H1 (cell line): ENCODE measurements around the gene ABCG1. TPM values are rescaled to one million over a fixed set of nuclear protein-coding genes. Genes with fewer than 3 reads are reported as not detected.

Experiments used
- CTCF ChIA-PET: fragments of 300-600 bp; sonication (Branson Sonifier 250); formaldehyde crosslinking; loops from one replicate; lab custom pipeline; 2021; ENCODE audit not compliant: partially characterized antibody; lab: Charles Lee
- POLR2A ChIA-PET: fragments of 300-600 bp; sonication (Branson Sonifier 250); formaldehyde crosslinking; loops from one replicate; lab custom pipeline; 2021; ENCODE audit warnings: inconsistent platforms; ENCODE audit not compliant: partially characterized antibody; lab: Charles Lee
- DNase-seq, 2 experiments: peaks; one replicate each; pipeline versions ENCODE4 v3.0.0 to v3.0.0-alpha.2; 2010 to 2022; ENCODE audit warnings: low spot score in 2 of 2, low read depth in 1 of 2, mixed read lengths in 1 of 2
- FAIRE-seq: peaks from 2 replicates; lab custom pipeline; 2011; peaks lifted over from hg19 to GRCh38; lab: Jason Lieb, UNC
- H2AFZ ChIP-seq: 2 replicates; pipeline ENCODE4 v1.8.1; 2012; ENCODE audit warnings: low read length, inconsistent platforms
- H2AK5ac ChIP-seq: 2 replicates; pipeline ENCODE4 v1.6.1; 2013; ENCODE audit warnings: low read depth, low read length
- H2BK120ac ChIP-seq: replicated peaks from 2 replicates; pipeline ENCODE3; 2013; ENCODE audit warnings: low read depth, low read length, inconsistent platforms
- H2BK12ac ChIP-seq: 2 replicates; pipeline ENCODE4 v1.6.1; 2013; ENCODE audit warnings: low read depth, low read length
- H2BK15ac ChIP-seq: 2 replicates; pipeline ENCODE4 v1.6.1; 2013; ENCODE audit warnings: low read length
- H2BK20ac ChIP-seq: 2 replicates; pipeline ENCODE4 v1.6.1; 2013; ENCODE audit warnings: low read length
- H2BK5ac ChIP-seq: 2 replicates; pipeline ENCODE4 v1.6.1; 2013; ENCODE audit warnings: low read depth, low read length
- H3K14ac ChIP-seq: 2 replicates; pipeline ENCODE4 v1.6.1; 2013; ENCODE audit warnings: inconsistent platforms; ENCODE audit not compliant: insufficient read length
- H3K18ac ChIP-seq: 2 replicates; pipeline ENCODE4 v1.6.1; 2013; ENCODE audit warnings: low read length; ENCODE audit errors: extremely low read depth
- H3K23ac ChIP-seq: 2 replicates; pipeline ENCODE4 v1.6.1; 2013; ENCODE audit warnings: inconsistent platforms; ENCODE audit not compliant: insufficient read length
- H3K23me2 ChIP-seq: 2 replicates; pipeline ENCODE4 v1.6.1; 2013; ENCODE audit warnings: low read depth, low read length
- H3K27ac ChIP-seq: 2 replicates; pipeline ENCODE4 v1.6.1; 2011; ENCODE audit warnings: low read depth, low read length, inconsistent platforms
- H3K27me3 ChIP-seq, 4 experiments: replicated peaks in 1 of 4; 1 replicate in 1 of 4; 2 replicates in 3 of 4; pipeline versions ENCODE4 v1.6.1 to v1.8.1; 2011 to 2013; ENCODE audit warnings: low read length in 3 of 4, mild to moderate bottlenecking in 3 of 4, inconsistent platforms in 2 of 4, mixed read lengths in 2 of 4, moderate library complexity in 1 of 4; ENCODE audit not compliant: control insufficient read depth in 3 of 4, insufficient read depth in 3 of 4; ENCODE audit errors: extremely low read depth in 1 of 4
- H3K36me3 ChIP-seq, 4 experiments: 2 replicates each; pipeline versions ENCODE4 v1.6.1 to v1.8.1; 2011 to 2013; ENCODE audit warnings: mild to moderate bottlenecking in 4 of 4, low read length in 3 of 4, moderate library complexity in 2 of 4, control low read depth in 1 of 4, inconsistent platforms in 1 of 4; ENCODE audit not compliant: insufficient read depth in 4 of 4, control insufficient read depth in 2 of 4
- H3K4ac ChIP-seq: replicated peaks from 2 replicates; pipeline ENCODE3; 2013; ENCODE audit warnings: low read length, low read depth, mixed read lengths, inconsistent platforms; ENCODE audit not compliant: insufficient read length
- H3K4me1 ChIP-seq, 4 experiments: replicated peaks in 1 of 4; 1 replicate in 1 of 4; 2 replicates in 3 of 4; pipeline versions ENCODE4 v1.6.1 to v1.8.1; 2011 to 2013; ENCODE audit warnings: low read length in 3 of 4, inconsistent platforms in 2 of 4, mixed read lengths in 1 of 4; ENCODE audit not compliant: insufficient read depth in 4 of 4, control insufficient read depth in 3 of 4
- H3K4me2 ChIP-seq, 2 experiments: 2 replicates each; pipeline versions ENCODE4 v1.6.1 to v1.8.1; 2011 to 2013; ENCODE audit warnings: low read depth in 2 of 2, low read length in 2 of 2, control low read depth in 1 of 2, inconsistent platforms in 1 of 2, mild to moderate bottlenecking in 1 of 2; ENCODE audit not compliant: insufficient read depth in 1 of 2
- H3K4me3 ChIP-seq, 4 experiments: fragments of 200-600, 300-600 bp in 1 of 4; sonication (generic), shearing (Covaris generic), sonication (Bioruptor Twin) in 1 of 4; 2 replicates each; pipeline versions ENCODE4 v1.5.1 to v1.8.1; 2011 to 2016; ENCODE audit warnings: low read length in 4 of 4, low read depth in 3 of 4, control low read depth in 2 of 4, inconsistent platforms in 2 of 4, mild to moderate bottlenecking in 2 of 4, mixed read lengths in 1 of 4, moderate library complexity in 1 of 4; ENCODE audit not compliant: insufficient read depth in 2 of 4; ENCODE audit errors: extremely low read depth in 1 of 4
- H3K56ac ChIP-seq: replicated peaks from 2 replicates; pipeline ENCODE3; 2013; ENCODE audit warnings: low read depth, mild to moderate bottlenecking, mixed read lengths, low read length, inconsistent platforms; ENCODE audit not compliant: insufficient read length
- H3K79me1 ChIP-seq: 2 replicates; pipeline ENCODE4 v1.6.1; 2013; ENCODE audit warnings: low read depth, low read length, control low read depth
- H3K79me2 ChIP-seq, 2 experiments: 2 replicates each; pipeline versions ENCODE4 v1.6.1 to v1.8.1; 2012 to 2013; ENCODE audit warnings: low read length in 2 of 2, mild to moderate bottlenecking in 2 of 2, inconsistent platforms in 1 of 2; ENCODE audit not compliant: insufficient read depth in 2 of 2, control insufficient read depth in 1 of 2
- H3K9ac ChIP-seq, 4 experiments: replicated peaks in 1 of 4; 1 replicate in 1 of 4; 2 replicates in 3 of 4; pipeline versions ENCODE4 v1.6.1 to v1.8.1; 2011 to 2013; ENCODE audit warnings: low read depth in 3 of 4, low read length in 3 of 4, control low read depth in 2 of 4, mild to moderate bottlenecking in 2 of 4, moderate library complexity in 2 of 4, inconsistent platforms in 1 of 4; ENCODE audit errors: extremely low read depth in 1 of 4
- H3K9me3 ChIP-seq, 2 experiments: 2 replicates each; pipeline versions ENCODE4 v1.6.1 to v1.8.1; 2012 to 2013; ENCODE audit warnings: mild to moderate bottlenecking in 2 of 2, moderate library complexity in 2 of 2, control low read depth in 1 of 2, inconsistent platforms in 1 of 2, low read depth in 1 of 2, low read length in 1 of 2, mixed read lengths in 1 of 2; ENCODE audit not compliant: insufficient read depth in 2 of 2
- H4K20me1 ChIP-seq, 2 experiments: replicated peaks in 1 of 2; 2 replicates each; pipeline versions ENCODE3 to v1.8.1; 2011 to 2013; ENCODE audit warnings: inconsistent platforms in 2 of 2, low read length in 2 of 2, mild to moderate bottlenecking in 1 of 2; ENCODE audit not compliant: insufficient read depth in 2 of 2, control insufficient read depth in 1 of 2
- H4K5ac ChIP-seq: 2 replicates; pipeline ENCODE4 v1.6.1; 2013; ENCODE audit warnings: low read length, low read depth, mixed read lengths, inconsistent platforms; ENCODE audit not compliant: insufficient read length
- H4K8ac ChIP-seq: 2 replicates; pipeline ENCODE4 v1.8.0; 2013; ENCODE audit warnings: mild to moderate bottlenecking, moderate library complexity, low read length, inconsistent platforms; ENCODE audit not compliant: insufficient read depth; ENCODE audit errors: extremely low read depth
- H4K91ac ChIP-seq: replicated peaks from 2 replicates; pipeline ENCODE3; 2013; ENCODE audit warnings: low read length, mixed read lengths, inconsistent platforms; ENCODE audit not compliant: insufficient read length
- NRF1 ChIP-seq: IDR thresholded peaks from 2 replicates; pipeline ENCODE4 v1.6.1; 2011; ENCODE audit warnings: mild to moderate bottlenecking, low read depth, low read length, improper control_type of control experiment
- PHF8 ChIP-seq: fragments of 200-600 bp; sonication (generic); conservative IDR thresholded peaks from 2 replicates; pipeline ENCODE4 v1.7.1; 2012; ENCODE audit warnings: low read depth, mild to moderate bottlenecking, inconsistent platforms, low read length, moderate library complexity
- SP1 ChIP-seq: IDR thresholded peaks from 2 replicates; pipeline ENCODE4 v1.6.1; 2011; ENCODE audit warnings: low read depth, low read length
- WGBS, 2 experiments: shearing (Covaris generic) in 1 of 2; methylation state at CpG; one replicate each; pipeline versions ENCODE4 v1.1.6 to v1.1.7; 2013 to 2015; ENCODE audit warnings: low lambda C conversion rate in 2 of 2, mixed read lengths in 2 of 2, inconsistent platforms in 1 of 2, low coverage in 1 of 2, missing lambda C conversion rate in 1 of 2; ENCODE audit not compliant: insufficient replicate concordance in 2 of 2, insufficient coverage in 1 of 2, insufficient read length in 1 of 2; ENCODE audit errors: extremely low coverage in 1 of 2, missing lambda C conversion rate in 1 of 2; 5-methylcytosine and 5-hydroxymethylcytosine counted together
- polyA plus RNA-seq, 7 experiments: library from polyadenylated mRNA; depleted of rRNA in 3 of 7; stranded (reverse) in 5 of 7; unstranded in 2 of 7; fragments of >200 nt in 5 of 7; fragments of 200-250 nt in 2 of 7; gene quantifications; 1 replicate in 5 of 7; 2 replicates in 1 of 7; 4 replicates in 1 of 7; pipeline versions ENCODE4 v1.2.1 to v1.2.3, GENCODE V29; 2011 to 2013; ENCODE audit warnings: missing spikeins in 2 of 7, mixed read lengths in 2 of 7
- total RNA-seq: library from RNA; stranded (reverse); fragmentation: NEBNext Ultra II Directional; extraction: Animal tissue kit (Norgen Biotek cat#: 25700); gene quantifications from 2 replicates; pipeline ENCODE4 v1.2.1, GENCODE V29; 2021

Gene ABCG1
- total and polyA plus RNA-seq, 2 of the 8 experiments (the other 6 are each of a cell fraction or from before 2014, with no cell fraction given): 2.1 to 4.0 TPM

DNA sequence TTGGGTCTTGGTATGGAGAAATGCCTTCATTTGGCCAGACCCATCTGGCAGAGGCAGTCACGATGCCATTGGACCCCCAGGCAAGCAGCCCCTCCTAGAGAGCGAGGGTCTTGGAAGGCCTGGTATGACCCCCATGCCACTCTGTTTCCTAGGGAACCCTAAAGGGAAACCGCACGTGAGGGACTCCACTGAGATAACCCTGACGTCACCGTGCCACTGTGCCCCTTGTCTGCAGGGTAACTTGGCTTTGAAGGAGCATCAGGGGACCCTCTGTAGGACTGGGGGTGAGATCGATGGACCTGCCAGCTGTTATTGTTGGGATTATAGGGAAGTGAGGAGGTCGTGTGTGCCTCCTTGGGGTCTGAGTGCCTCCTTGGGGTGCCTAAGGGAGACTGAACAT is 34.5 kb downstream of the ABCG1 start:
- no peak overlapping the region for H2BK12ac ChIP-seq
- H3K56ac ChIP-seq: no peak overlapping the region
- H3K9me3 ChIP-seq: no peaks in the 10 kb centered on the region
- no peak overlapping the region for H2BK20ac ChIP-seq
- no peak overlapping the region for H3K4me2 ChIP-seq
- no peak overlapping the region for H3K4ac ChIP-seq
- H4K5ac ChIP-seq: no peak overlapping the region
- H4K91ac ChIP-seq: no peak overlapping the region
- no peak for FAIRE-seq
- peaks cover 0 to 5% of the 10 kb centered on the region in 2 experiments for H4K20me1 ChIP-seq
- no peaks in the 10 kb centered on the region for H3K79me1 ChIP-seq
- DNase-seq: no peak
- H3K4me3 ChIP-seq: no peak overlapping the region
- no peak overlapping the region for H3K27ac ChIP-seq
- H2BK15ac ChIP-seq: no peak overlapping the region
- H2BK120ac ChIP-seq: no peak overlapping the region
- no peak overlapping the region for H3K9ac ChIP-seq
- no peak overlapping the region for H2BK5ac ChIP-seq
- H2AFZ ChIP-seq: no peak overlapping the region
- H3K18ac ChIP-seq: no peak overlapping the region
- TF ChIP-seq PHF8 (no peak), NRF1 (no peak), SP1 (no peak)
- no peaks in the 10 kb centered on the region for H3K36me3 ChIP-seq
- no peaks in the 10 kb centered on the region; a peak in 1 of 7 replicates for H3K27me3 ChIP-seq
- peaks cover 3% of the 10 kb centered on the region; the same call in 1 of the 2 replicates for H3K23me2 ChIP-seq
- H3K23ac ChIP-seq: no peak overlapping the region
- no peak overlapping the region for H2AK5ac ChIP-seq
- WGBS, 2 experiments: 84% methylated on average over 8 of the region's 8 CpGs; no CpG with 5 or more reads in 1 of the 2 experiments
- H3K4me1 ChIP-seq: no peaks in the 10 kb centered on the region
- POLR2A ChIA-PET: interaction anchor here (1.2 kb wide), 1 partner anchor 10 kb away, joined by 4 read pairs; no protein-coding TSS in a partner anchor
- CTCF ChIA-PET: interaction anchor here (0.9 to 3.8 kb wide), 6 partner anchors 9 to 108 kb away, joined by 3 to 16 read pairs (median 4); no protein-coding TSS in a partner anchor
- H4K8ac ChIP-seq: no peak overlapping the region
- H3K14ac ChIP-seq: no peak overlapping the region
- no peaks in the 10 kb centered on the region for H3K79me2 ChIP-seq
